Upper lobe of left lung (tissue), 6 donors: ENCODE measurements around the gene TTLL10. TPM values are rescaled to one million over a fixed set of nuclear protein-coding genes. Genes with fewer than 3 reads are reported as not detected.

Source experiments
- ATAC-seq, 2 donors: fragments of 200-7000 bp; cut with Tn5 transposase; one replicate each; pipeline ENCODE4 v1.9.1; 2022; ENCODE audit warnings: mild to moderate bottlenecking in 2 of 2, moderate library complexity in 2 of 2; ENCODE audit not compliant: low FRiP score in 2 of 2
- DNase-seq, 2 donors: peaks; one replicate each; pipeline ENCODE4 v3.0.0-alpha.2; 2019 to 2020
- H3K27ac ChIP-seq, 4 donors: fragments of 200-600 bp; sonication (generic); one replicate each; pipeline ENCODE4 v1.5.1; 2016 to 2019
- H3K27me3 ChIP-seq, 4 donors: fragments of 200-600 bp; sonication (generic); one replicate each; pipeline ENCODE4 v1.5.1; 2017 to 2019
- H3K36me3 ChIP-seq, 4 donors: fragments of 200-600 bp; sonication (generic); one replicate each; pipeline ENCODE4 v1.5.1; 2016 to 2019
- H3K4me1 ChIP-seq, 4 donors: fragments of 200-600 bp; sonication (generic); one replicate each; pipeline ENCODE4 v1.5.1; 2018 to 2019
- H3K4me3 ChIP-seq, 4 donors: fragments of 200-600 bp; sonication (generic); one replicate each; pipeline ENCODE4 v1.5.1; 2017 to 2019; ENCODE audit warnings: mild to moderate bottlenecking in 2 of 4, moderate library complexity in 1 of 4
- H3K9me3 ChIP-seq, 4 donors: fragments of 200-600 bp; sonication (generic); one replicate each; pipeline ENCODE4 v1.5.1; 2018 to 2019
- EP300 ChIP-seq, 4 donors: sonication (generic); formaldehyde crosslinking; IDR thresholded peaks; one replicate each; pipeline ENCODE4 v1.5.1; 2017; ENCODE audit warnings: antibody characterized with exemption in 4 of 4, control low read depth in 2 of 4
- POLR2A ChIP-seq, 4 donors: fragments of 450-650 bp; IDR thresholded peaks; one replicate each; pipeline ENCODE4 v1.5.1; 2016 to 2017; ENCODE audit warnings: antibody characterized with exemption in 4 of 4, mild to moderate bottlenecking in 2 of 4
- POLR2AphosphoS5 ChIP-seq, 2 donors: sonication (generic); formaldehyde crosslinking; IDR thresholded peaks; one replicate each; pipeline ENCODE4 v1.5.1; 2017; ENCODE audit warnings: antibody characterized with exemption in 2 of 2
- WGBS, 2 donors: methylation state at CpG; one replicate each; pipeline ENCODE4 v1.1.5; 2017 to 2018; 5-methylcytosine and 5-hydroxymethylcytosine counted together
- total RNA-seq, 6 donors: library from RNA; depleted of rRNA in 4 of 6; stranded (reverse); fragments of >200 nt in 4 of 6; gene quantifications; one replicate each; pipeline versions ENCODE4 v1.1.0 to v1.2.1, GENCODE V29; 2016 to 2021
- TF ChIP-seq, protein P1 (sequence below), 6 experiments: fragments of 450-650 bp in 4 of 6; fragments of 200-600 bp in 2 of 6; sonication (generic) in 2 of 6; IDR thresholded peaks; one replicate each; pipeline ENCODE4 v1.5.1; 2016 to 2019; ENCODE audit warnings: antibody characterized with exemption in 6 of 6
- donor health status: DM: no; HTN: no; CAD: no; lungs with moderate emphysema.
- donor health status: DM: no; HTN: yes; CAD: no; lungs with severe emphysema.

Gene TTLL10
- total RNA-seq, 6 donors from 2014 or later: 0.86 to 14.5 (median 5.8) TPM

DNA sequence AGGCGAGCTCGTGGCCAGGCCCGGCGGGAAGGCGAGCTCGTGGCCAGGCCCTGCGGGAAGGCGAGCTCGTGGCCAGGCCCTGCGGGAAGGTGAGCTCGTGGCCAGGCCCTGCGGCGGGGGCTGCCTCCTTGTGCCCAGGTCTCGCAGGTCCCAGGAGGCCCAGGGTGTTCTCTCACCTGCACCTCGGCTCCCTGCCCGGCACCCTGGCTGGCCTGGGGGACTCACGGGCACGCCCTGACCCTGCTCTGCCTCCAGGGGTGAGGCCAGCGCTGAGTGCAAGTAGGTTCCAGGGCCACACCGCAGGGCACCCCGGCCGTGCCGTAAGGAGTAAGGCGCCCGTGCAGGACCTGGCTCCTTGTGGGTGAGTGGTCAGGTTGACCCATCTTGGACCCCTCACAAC, 53.7 kb downstream of the TTLL10 start:
- H3K9me3 ChIP-seq: no peaks in the 10 kb centered on the region
- H3K4me3 ChIP-seq: no peak overlapping the region
- DNase-seq (peak in 1 of 2 donors; percentile 82), ATAC-seq (no peak)
- TF ChIP-seq POLR2AphosphoS5 (IDR thresholded peaks at IDR 0.05) (no peak), POLR2A (IDR thresholded peaks at IDR 0.05) (no peak), EP300 (IDR thresholded peaks at IDR 0.05) (no peak)
- TF ChIP-seq, protein P1, sequence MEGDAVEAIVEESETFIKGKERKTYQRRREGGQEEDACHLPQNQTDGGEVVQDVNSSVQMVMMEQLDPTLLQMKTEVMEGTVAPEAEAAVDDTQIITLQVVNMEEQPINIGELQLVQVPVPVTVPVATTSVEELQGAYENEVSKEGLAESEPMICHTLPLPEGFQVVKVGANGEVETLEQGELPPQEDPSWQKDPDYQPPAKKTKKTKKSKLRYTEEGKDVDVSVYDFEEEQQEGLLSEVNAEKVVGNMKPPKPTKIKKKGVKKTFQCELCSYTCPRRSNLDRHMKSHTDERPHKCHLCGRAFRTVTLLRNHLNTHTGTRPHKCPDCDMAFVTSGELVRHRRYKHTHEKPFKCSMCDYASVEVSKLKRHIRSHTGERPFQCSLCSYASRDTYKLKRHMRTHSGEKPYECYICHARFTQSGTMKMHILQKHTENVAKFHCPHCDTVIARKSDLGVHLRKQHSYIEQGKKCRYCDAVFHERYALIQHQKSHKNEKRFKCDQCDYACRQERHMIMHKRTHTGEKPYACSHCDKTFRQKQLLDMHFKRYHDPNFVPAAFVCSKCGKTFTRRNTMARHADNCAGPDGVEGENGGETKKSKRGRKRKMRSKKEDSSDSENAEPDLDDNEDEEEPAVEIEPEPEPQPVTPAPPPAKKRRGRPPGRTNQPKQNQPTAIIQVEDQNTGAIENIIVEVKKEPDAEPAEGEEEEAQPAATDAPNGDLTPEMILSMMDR (IDR thresholded peaks at IDR 0.05): no peak
- 93 to 99% methylated on average over 11 to 13 of the region's 25 CpGs for WGBS, 2 donors
- H3K36me3 ChIP-seq: peaks cover 23 to 64% (median 55%) of the 10 kb centered on the region in 4 donors
- H3K27me3 ChIP-seq: no peaks in the 10 kb centered on the region
- no peak overlapping the region for H3K27ac ChIP-seq
- peaks cover 18 to 28% (median 18%) of the 10 kb centered on the region in 4 donors for H3K4me1 ChIP-seq

DNA sequence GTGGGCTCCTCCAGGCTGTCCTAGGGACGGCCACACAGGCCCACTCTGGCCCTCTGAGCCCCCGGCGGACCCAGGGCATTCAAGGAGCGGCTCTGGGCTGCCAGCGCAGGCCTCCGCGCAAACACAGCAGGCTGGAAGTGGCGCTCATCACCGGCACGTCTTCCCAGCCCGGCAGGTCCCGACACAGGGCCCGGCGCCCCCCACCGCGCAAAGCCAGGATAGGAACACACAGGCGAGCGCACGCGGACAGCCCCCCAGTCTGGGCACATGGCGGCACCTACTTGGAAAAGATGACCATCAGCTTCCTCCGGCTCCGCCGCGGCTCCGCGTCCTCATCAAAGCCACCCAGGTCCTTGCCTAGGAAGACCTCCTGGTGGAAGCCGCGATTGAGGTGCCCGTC, 54.5 kb downstream of the TTLL10 start:
- no peak overlapping the region for H3K27ac ChIP-seq
- H3K4me1 ChIP-seq: peaks cover 24 to 36% (median 26%) of the 10 kb centered on the region in 4 donors
- H3K27me3 ChIP-seq: no peaks in the 10 kb centered on the region
- peaks cover 0 to 3% (median 0%) of the 10 kb centered on the region in 4 donors for H3K9me3 ChIP-seq
- TF ChIP-seq POLR2A (IDR thresholded peaks at IDR 0.05): no peak
- TF ChIP-seq, protein P1 (IDR thresholded peaks at IDR 0.05): no peak
- H3K36me3 ChIP-seq: peaks cover 15 to 56% (median 46%) of the 10 kb centered on the region in 4 donors
- DNase-seq (peak in 1 of 2 donors; percentile 86), ATAC-seq (no peak)
- WGBS, 2 donors: 92 to 94% methylated on average over 3 to 25 of the region's 30 CpGs
- no peak overlapping the region for H3K4me3 ChIP-seq

DNA sequence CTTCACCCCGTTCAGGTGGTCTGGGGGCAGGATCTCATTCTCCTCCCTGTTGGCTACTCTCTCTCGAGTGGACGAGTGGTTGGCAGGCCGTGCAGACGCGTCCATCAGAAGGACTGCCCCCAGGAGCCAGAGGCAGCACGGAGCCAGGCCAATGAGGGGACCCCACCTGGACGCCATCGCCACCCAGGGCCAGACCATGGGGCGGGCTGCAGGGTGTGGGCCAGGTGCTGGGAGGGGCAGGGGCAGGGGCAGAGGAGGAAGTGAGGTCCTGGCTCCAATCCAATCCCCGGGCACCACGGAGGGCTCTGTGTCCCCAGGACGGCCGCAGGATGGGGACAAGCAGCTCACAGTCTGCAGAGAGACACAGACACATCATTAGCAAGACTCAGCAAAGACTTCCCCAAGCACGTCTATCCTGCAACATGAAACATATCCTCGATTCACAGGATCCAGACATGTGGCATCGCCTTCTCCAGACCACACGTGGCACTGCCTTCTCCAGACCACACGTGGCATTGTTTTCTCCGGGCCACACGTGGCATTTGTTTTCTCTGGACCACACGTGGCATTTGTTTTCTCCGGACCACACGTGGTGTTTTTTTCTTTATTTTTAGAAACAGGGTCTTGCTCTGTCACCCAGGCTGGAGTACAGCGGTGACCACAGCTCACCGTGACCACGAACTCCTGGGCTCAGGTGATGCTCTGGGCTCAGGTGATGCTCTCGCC, 55.1 kb downstream of the TTLL10 start:
- no peaks in the 10 kb centered on the region for H3K27me3 ChIP-seq
- TF ChIP-seq, protein P1 (IDR thresholded peaks at IDR 0.05): no peak
- no peak for TF ChIP-seq POLR2A (IDR thresholded peaks at IDR 0.05)
- no peak for TF ChIP-seq POLR2AphosphoS5 (IDR thresholded peaks at IDR 0.05)
- no peak for TF ChIP-seq EP300 (IDR thresholded peaks at IDR 0.05)
- peaks cover 14 to 50% (median 41%) of the 10 kb centered on the region in 4 donors for H3K36me3 ChIP-seq
- 88 to 96% methylated on average over 17 to 26 of the region's 28 CpGs for WGBS, 2 donors
- no peak for ATAC-seq
- peak in 1 of 2 donors; percentile 69 for DNase-seq
- peaks cover 27 to 41% (median 31%) of the 10 kb centered on the region in 4 donors for H3K4me1 ChIP-seq
- no peak overlapping the region for H3K4me3 ChIP-seq
- peaks cover 0 to 3% (median 0%) of the 10 kb centered on the region in 4 donors for H3K9me3 ChIP-seq
- no peak overlapping the region for H3K27ac ChIP-seq

DNA sequence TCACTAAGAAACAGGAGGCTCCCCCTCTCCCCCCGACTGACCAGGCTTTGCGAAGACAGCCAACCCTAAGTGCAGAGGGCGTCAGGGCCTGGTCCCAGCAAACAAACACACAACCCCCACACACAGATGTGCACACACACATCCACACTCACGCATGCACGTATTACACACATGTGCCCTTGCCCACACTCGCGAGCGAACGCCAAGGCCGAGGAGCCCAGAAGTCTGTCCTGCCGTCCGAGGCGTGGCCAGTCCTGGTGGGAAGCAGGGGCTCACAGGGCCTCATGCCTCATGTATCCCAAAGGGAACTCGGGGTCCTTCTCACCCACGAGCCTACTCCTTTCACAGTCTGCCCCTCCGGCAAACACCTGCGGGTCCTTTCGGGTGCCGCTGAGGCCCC, 56.1 kb downstream of the TTLL10 start:
- Histone ChIP-seq H3K4me1 (peaks cover 27 to 51% (median 32%) of the 10 kb centered on the region in 4 donors), H3K4me3 (peak overlapping the region in 1 of 4 donors; percentile 76), H3K27me3 (no peaks in the 10 kb centered on the region), H3K27ac (no peak overlapping the region), H3K36me3 (peaks cover 14 to 42% (median 37%) of the 10 kb centered on the region in 4 donors), H3K9me3 (peaks cover 0 to 3% (median 0%) of the 10 kb centered on the region in 4 donors)
- TF ChIP-seq POLR2A (IDR thresholded peaks at IDR 0.05): no peak
- TF ChIP-seq, protein P1 (IDR thresholded peaks at IDR 0.05): no peak
- TF ChIP-seq POLR2AphosphoS5 (IDR thresholded peaks at IDR 0.05): no peak
- TF ChIP-seq EP300 (IDR thresholded peaks at IDR 0.05): no peak
- whole genome bisulfite sequencing, 2 donors: 86 to 95% methylated on average over 16 to 19 of the region's 19 CpGs
- DNase-seq: peak in 1 of 2 donors; percentile 62
- no peak for ATAC-seq
